Fibroblast of the aortic adventitia (primary cell): ENCODE measurements around the gene ZNF692. TPM values are rescaled to one million over a fixed set of nuclear protein-coding genes. Genes with fewer than 3 reads are reported as not detected.

Experiments used
- DNase-seq: peaks from one replicate; pipeline ENCODE4 v3.0.0-alpha.2; 2010; ENCODE audit warnings: low read depth
- H3K4me3 ChIP-seq: 2 replicates; pipeline ENCODE4 v1.5.1; 2011; ENCODE audit warnings: low read depth, mild to moderate bottlenecking, control low read depth, low read length, moderate library complexity
- total RNA-seq: library from RNA; depleted of rRNA; stranded (reverse); fragments of >200 nt; gene quantifications from 2 replicates; pipeline ENCODE4 v1.2.3, GENCODE V29; 2012; ENCODE audit warnings: low replicate concordance
- TF ChIP-seq, protein P1 (sequence below): IDR thresholded peaks from 2 replicates; pipeline ENCODE4 v1.5.1; 2011; ENCODE audit warnings: mild to moderate bottlenecking, low read length, control low read depth, inconsistent platforms; ENCODE audit not compliant: insufficient read depth

ZNF692 gene
- total RNA-seq, 1 donor: 8.9 TPM

- no peak for DNase-seq
- H3K4me3 ChIP-seq: no peak overlapping the region
- TF ChIP-seq, protein P1, sequence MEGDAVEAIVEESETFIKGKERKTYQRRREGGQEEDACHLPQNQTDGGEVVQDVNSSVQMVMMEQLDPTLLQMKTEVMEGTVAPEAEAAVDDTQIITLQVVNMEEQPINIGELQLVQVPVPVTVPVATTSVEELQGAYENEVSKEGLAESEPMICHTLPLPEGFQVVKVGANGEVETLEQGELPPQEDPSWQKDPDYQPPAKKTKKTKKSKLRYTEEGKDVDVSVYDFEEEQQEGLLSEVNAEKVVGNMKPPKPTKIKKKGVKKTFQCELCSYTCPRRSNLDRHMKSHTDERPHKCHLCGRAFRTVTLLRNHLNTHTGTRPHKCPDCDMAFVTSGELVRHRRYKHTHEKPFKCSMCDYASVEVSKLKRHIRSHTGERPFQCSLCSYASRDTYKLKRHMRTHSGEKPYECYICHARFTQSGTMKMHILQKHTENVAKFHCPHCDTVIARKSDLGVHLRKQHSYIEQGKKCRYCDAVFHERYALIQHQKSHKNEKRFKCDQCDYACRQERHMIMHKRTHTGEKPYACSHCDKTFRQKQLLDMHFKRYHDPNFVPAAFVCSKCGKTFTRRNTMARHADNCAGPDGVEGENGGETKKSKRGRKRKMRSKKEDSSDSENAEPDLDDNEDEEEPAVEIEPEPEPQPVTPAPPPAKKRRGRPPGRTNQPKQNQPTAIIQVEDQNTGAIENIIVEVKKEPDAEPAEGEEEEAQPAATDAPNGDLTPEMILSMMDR: no peak
These were observed 42.7 kb upstream of the ZNF692 start for GRCh38 chr1:248901578-248901977.

GRCh38 chr1:248900637-248901036 is 41.8 kb upstream of the ZNF692 start:
- H3K4me3 ChIP-seq: no peak overlapping the region
- DNase-seq: no peak
- TF ChIP-seq, protein P1: no peak

DNA sequence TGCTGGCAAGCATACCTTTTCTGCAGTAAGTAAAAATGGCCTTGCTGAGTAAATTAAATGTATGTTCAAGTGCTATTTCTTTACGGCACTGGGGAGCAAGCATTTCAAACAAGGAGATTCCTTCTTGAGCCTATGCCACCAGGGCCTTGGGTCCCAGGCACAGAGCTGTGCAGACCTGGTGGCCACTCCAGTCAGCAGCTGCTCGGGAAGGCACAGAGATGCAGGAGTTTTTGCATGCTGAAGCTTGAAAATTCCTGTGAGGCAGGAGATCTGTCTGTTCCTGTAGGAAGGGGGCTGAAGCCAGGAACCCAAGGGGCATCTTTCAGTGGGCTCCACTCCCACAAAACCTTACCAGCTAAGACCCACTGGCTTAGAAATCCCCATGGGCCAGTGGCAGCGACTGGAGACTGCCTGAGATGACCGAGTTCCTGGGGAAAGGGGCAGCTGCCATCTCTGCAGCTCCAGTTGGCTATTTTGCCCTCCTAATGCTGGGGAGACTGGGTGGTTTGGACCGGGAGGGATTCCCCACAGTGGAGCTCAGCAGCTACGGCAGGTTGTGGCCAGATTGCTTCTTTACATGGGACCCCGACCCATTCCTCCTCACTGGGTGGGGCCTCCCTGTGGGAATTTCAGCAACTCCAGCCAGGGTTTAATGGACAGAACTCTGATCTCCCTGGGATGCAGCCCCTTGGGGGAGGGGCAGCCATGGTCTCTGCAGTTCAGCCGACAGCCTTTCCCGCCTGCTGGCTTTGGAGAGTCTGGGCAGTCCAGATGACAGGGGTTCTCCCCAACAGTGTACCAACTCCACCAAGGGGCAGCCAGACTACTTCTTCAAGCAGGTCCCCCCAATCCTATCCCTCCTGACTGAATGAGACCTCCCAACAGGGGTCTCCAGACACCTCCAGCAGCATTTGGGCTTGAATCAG is 38.8 kb upstream of the ZNF692 start:
- TF ChIP-seq, protein P1: no peak
- H3K4me3 ChIP-seq: no peak overlapping the region
- no peak for DNase-seq

GRCh38 chr1:248894837-248895236 is 36.0 kb upstream of the ZNF692 start:
- no peak for DNase-seq

GRCh38 chr1:248892590-248892989 is 33.7 kb upstream of the ZNF692 start:
- DNase-seq: no peak
- TF ChIP-seq, protein P1: no peak
- H3K4me3 ChIP-seq: no peak overlapping the region

More at GRCh38 chr1:248894837-248895236, 36.0 kb upstream of the ZNF692 start:
- TF ChIP-seq, protein P1: no peak
- no peak overlapping the region for H3K4me3 ChIP-seq

DNA sequence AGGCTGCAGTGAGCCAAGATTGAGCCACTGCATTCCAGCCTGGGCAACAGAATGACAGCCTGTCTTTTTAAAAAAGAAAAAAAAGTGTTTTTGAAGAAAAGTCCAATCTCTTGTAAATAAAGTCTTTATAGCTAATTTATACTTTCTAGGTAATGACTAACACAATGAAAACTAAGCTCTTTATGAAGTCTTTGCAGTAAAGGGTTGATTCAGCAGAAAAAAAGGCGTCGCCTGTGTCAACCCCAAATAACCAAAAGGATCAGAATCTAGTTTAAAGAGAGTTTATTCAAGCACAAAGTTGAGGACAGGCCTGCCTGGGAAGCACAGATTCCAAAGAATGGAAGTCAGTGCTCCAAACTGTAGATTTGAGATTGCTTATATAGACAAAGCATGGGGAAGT is 32.9 kb upstream of the ZNF692 start:
- TF ChIP-seq, protein P1: no peak
- DNase-seq: no peak
- H3K4me3 ChIP-seq: no peak overlapping the region
